GM04503 (cell line): ENCODE measurements around the gene RUFY4.
"Not testable (repeated sequence)": the region's sequence is repeated elsewhere in the genome, so short reads cannot be mapped to it uniquely, and the experiment has no call there.

ENCODE experiments used
- DNase-seq: peaks from one replicate; pipeline ENCODE4 v3.0.0-alpha.2; 2012; ENCODE audit warnings: low read depth

Gene RUFY4

GRCh38 chr2:218089259-218089658, 20.2 kb downstream of the RUFY4 start:
- DNase-seq, result no peak

- DNase-seq, result no peak
Measured at GRCh38 chr2:218091746-218092145, 22.7 kb downstream of the RUFY4 start.

GRCh38 chr2:218093879-218094278, 24.8 kb downstream of the RUFY4 start:
- DNase-seq, result no peak

- no peak for DNase-seq
Measured at GRCh38 chr2:218095853-218096252, 26.8 kb downstream of the RUFY4 start.

- DNase-seq, result no peak
Measured at GRCh38 chr2:218097975-218098374, 28.9 kb downstream of the RUFY4 start.

GRCh38 chr2:218108834-218109233, 39.8 kb downstream of the RUFY4 start:
- DNase-seq, result not testable (repeated sequence)

GRCh38 chr2:218121789-218122188, 52.7 kb downstream of the RUFY4 start:
- DNase-seq, result not testable (repeated sequence)

GRCh38 chr2:218122286-218122685, 53.2 kb downstream of the RUFY4 start:
- DNase-seq, result not testable (repeated sequence)

GRCh38 chr2:218123986-218124385, 54.9 kb downstream of the RUFY4 start:
- DNase-seq, result no peak

GRCh38 chr2:218125095-218125494, 56.0 kb downstream of the RUFY4 start:
- DNase-seq, result no peak

GRCh38 chr2:218125626-218126080, 56.6 kb downstream of the RUFY4 start, which contains the start of gene CXCR2:
Gene CXCR2 (plus strand): TSS chr2:218126028. CDS start chr2:218134802, 8,774 bp downstream.
- DNase-seq, result no peak

- DNase-seq, result no peak
Measured at GRCh38 chr2:218127929-218128455, 58.9 kb downstream of the RUFY4 start.

GRCh38 chr2:218128781-218129457, 59.9 kb downstream of the RUFY4 start:
- no peak for DNase-seq

- DNase-seq, result no peak
Measured at GRCh38 chr2:218129458-218130135, 60.5 kb downstream of the RUFY4 start.

GRCh38 chr2:218130377-218130776, 61.3 kb downstream of the RUFY4 start:
- DNase-seq, result no peak

GRCh38 chr2:218130822-218131221, 61.8 kb downstream of the RUFY4 start:
- DNase-seq, result no peak

- no peak for DNase-seq
Measured at GRCh38 chr2:218137514-218137913, 68.5 kb downstream of the RUFY4 start.

- DNase-seq, result no peak
Measured at GRCh38 chr2:218138047-218138446, 69.0 kb downstream of the RUFY4 start.
